GM06990 (cell line): ENCODE results near the gene KRT36.

Source experiments
- DNase-seq: peaks from one replicate; pipeline ENCODE4 v3.0.0-alpha.2; 2011; ENCODE audit not compliant: insufficient read length; ENCODE audit errors: extremely low read depth
- H3K27me3 ChIP-seq: replicated peaks from 2 replicates; pipeline ENCODE4 v1.6.0; 2011; ENCODE audit warnings: low read length; ENCODE audit not compliant: control insufficient read depth, insufficient read depth
- H3K36me3 ChIP-seq: 2 replicates; pipeline ENCODE4 v1.5.1; 2011; ENCODE audit warnings: low read length; ENCODE audit not compliant: control insufficient read depth, insufficient read depth
- H3K4me3 ChIP-seq: replicated peaks from 2 replicates; pipeline ENCODE4 v1.5.1; 2011; ENCODE audit warnings: low read depth, mild to moderate bottlenecking, control low read depth, low read length
- CTCF ChIP-seq: IDR thresholded peaks from 2 replicates; pipeline ENCODE4 v1.5.1; 2011; ENCODE audit warnings: low read length, control low read depth, mild to moderate bottlenecking, inconsistent platforms; ENCODE audit not compliant: insufficient read depth, poor library complexity, severe bottlenecking

Gene KRT36

GRCh38 chr17:41510251-41511065 is 20.7 kb upstream of the KRT36 start:
- no peak overlapping the region for H3K4me3 ChIP-seq
- peaks cover 1% of the 10 kb centered on the region for H3K27me3 ChIP-seq
- no peak for TF ChIP-seq CTCF
- H3K36me3 ChIP-seq, result no peaks in the 10 kb centered on the region
- DNase-seq, result no peak

DNA sequence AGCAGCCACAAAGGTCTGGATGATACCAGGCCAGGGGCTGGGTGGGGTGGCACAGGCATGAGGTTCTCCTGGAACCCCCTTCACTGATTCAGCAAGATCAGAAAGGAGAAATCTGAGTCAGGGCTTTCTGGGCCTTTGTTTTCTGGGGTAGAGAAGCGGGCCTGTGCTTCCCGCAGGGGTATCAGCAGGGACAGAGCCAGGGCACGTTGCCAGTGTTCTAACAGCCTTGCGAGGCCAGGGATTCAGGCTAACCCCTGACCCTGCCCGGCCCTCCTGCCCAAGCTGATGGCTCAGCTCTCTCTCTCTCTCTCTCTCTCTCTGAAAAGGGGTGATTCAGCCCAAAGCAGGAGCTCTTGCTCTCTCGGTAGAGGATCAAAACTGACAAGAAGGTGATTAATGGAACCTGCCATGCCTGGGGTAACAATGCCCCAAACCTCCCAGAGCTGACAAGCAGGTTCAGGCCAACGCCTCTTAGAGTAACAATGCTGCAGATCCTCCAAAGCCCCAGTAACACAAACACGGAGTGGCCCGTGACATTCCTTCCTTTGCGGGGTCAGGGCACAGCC is 17.7 kb upstream of the KRT36 start:
- Histone ChIP-seq H3K4me3 (no peak overlapping the region), H3K27me3 (peaks cover 1% of the 10 kb centered on the region), H3K36me3 (no peaks in the 10 kb centered on the region)
- no peak for DNase-seq
- TF ChIP-seq CTCF, result no peak

DNA sequence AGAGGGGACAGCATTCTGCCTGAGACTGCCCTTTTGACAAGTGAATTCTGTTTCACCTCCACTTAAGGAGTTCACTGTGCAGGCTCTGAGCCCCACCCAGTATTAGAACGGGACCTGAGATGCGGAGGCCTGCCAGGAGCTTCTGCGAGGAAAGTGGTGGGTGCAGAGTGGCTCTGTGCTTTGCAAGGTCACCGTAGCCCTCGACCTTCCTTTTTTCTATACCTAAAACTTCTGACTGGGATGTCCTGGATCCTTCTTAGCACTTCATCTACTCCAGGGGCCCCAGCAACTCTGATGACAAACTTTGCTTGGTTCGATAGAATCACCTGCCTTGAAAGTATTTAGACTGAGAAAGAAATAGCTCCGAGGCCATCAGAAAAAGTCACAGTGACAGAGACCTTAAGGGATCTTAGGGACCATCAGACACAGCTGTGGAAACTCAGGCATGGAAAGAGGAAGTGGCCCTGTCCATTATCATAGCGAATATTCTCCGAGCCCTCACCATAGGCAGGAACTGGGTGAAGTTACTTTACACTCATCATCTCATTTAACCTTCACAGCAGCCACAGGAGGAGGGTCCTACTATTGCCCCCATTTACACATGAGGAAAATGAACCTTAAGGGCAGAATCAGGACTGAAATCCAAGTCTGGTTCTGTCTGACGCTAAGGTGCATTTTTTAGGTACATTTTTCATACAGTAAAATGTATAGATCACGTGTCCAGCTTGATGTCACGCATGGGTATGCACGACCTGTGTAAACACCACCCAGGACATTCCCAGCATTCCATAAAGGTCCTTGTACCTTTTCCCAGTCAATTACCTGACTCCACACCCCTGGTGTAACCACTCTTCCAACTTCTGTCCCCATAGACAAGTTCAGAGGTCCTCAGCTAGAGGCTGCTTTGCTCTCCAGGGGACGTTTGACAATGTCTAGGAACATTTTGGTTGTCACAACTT is 16.4 kb upstream of the KRT36 start:
- no peaks in the 10 kb centered on the region for H3K36me3 ChIP-seq
- H3K27me3 ChIP-seq, result peaks cover 1% of the 10 kb centered on the region
- TF ChIP-seq CTCF, result no peak
- no peak for DNase-seq
- no peak overlapping the region for H3K4me3 ChIP-seq

GRCh38 chr17:41505007-41505808 is 15.5 kb upstream of the KRT36 start, which contains the start of gene KRT13:
Gene KRT13 (minus strand): TSS chr17:41505612. CDS start chr17:41505550, 62 bp downstream.
- Histone ChIP-seq H3K4me3 (no peak within 1 kb of the TSS), H3K27me3 (no peaks in the 10 kb centered on the region; the same call in none of the 2 replicates), H3K36me3 (no peaks in the 10 kb centered on the region)
- DNase-seq, result no peak
- no peak for TF ChIP-seq CTCF
